HCT116 (cell line): ENCODE data around the gene ZPR1. TPM values are rescaled to one million over a fixed set of nuclear protein-coding genes. Genes with fewer than 3 reads are reported as not detected.

Experiments used
- ATAC-seq: fragments of 200-7000 bp; cut with Tn5 transposase; 2 replicates; pipeline ENCODE4 v1.9.1; 2020; ENCODE audit warnings: mild to moderate bottlenecking, moderate library complexity
- BruUV-seq: library from RNA; stranded (reverse); fragments of 400-500 nt; replicated peaks from 2 replicates; lab custom pipeline; 2021; lab: Mats Ljungman, UMichigan
- CTCF ChIA-PET: fragments of 300-600 bp; sonication (Branson Sonifier 250); formaldehyde crosslinking; loops from one replicate; lab custom pipeline; 2021; ENCODE audit warnings: antibody characterized with exemption; lab: Charles Lee
- POLR2A ChIA-PET: fragments of 300-600, 350-600 bp; sonication (Branson Sonifier 250); formaldehyde crosslinking; loops from one replicate; lab custom pipeline; 2021; ENCODE audit warnings: antibody characterized with exemption; lab: Charles Lee
- RAD21 ChIA-PET, 2 experiments: fragments of 300-600 bp; sonication (Branson Sonifier 250); formaldehyde crosslinking; loops; one replicate each; lab custom pipeline; 2023; ENCODE audit warnings: low total read pairs in 2 of 2; ENCODE audit not compliant: uncharacterized antibody in 2 of 2, unreplicated experiment in 2 of 2, low non-redundant PET in 1 of 2; lab: Charles Lee
- DNase-seq: peaks from one replicate; pipeline ENCODE4 v3.0.0-alpha.2; 2010; ENCODE audit warnings: low read depth, low spot score
- H2AFZ ChIP-seq: fragments of 200-600 bp; shearing (Covaris generic), sonication (generic); 2 replicates; pipeline ENCODE4 v1.6.1; 2017; ENCODE audit warnings: low read depth, mixed run types, mixed read lengths, antibody characterized with exemption, low read length; ENCODE audit not compliant: poor library complexity, severe bottlenecking
- H3K27ac ChIP-seq: 2 replicates; pipeline ENCODE4 v1.5.1; 2012; ENCODE audit warnings: low read depth, low read length
- H3K27me3 ChIP-seq: fragments of 200-600 bp; sonication (generic); 2 replicates; pipeline ENCODE4 v1.6.1; 2016; ENCODE audit warnings: mixed run types, low read length, mixed read lengths; ENCODE audit not compliant: insufficient read depth
- H3K36me3 ChIP-seq, 2 experiments: fragments of 200-500 bp in 1 of 2; fragments of 200-600 bp in 1 of 2; sonication (Bioruptor generic) in 1 of 2; sonication (generic) in 1 of 2; 2 replicates each; pipeline versions ENCODE4 v1.5.1 to v1.6.1; 2014 to 2016; ENCODE audit warnings: low read length in 2 of 2, inconsistent platforms in 1 of 2, mixed read lengths in 1 of 2, mixed run types in 1 of 2; ENCODE audit not compliant: insufficient read depth in 2 of 2, control insufficient read depth in 1 of 2
- H3K4me1 ChIP-seq, 2 experiments: fragments of 200-600 bp in 1 of 2; sonication (generic) in 1 of 2; 2 replicates each; pipeline versions ENCODE4 v1.5.1 to v1.6.1; 2012 to 2017; ENCODE audit warnings: low read length in 2 of 2, inconsistent platforms in 1 of 2, mild to moderate bottlenecking in 1 of 2, mixed read lengths in 1 of 2, mixed run types in 1 of 2, moderate library complexity in 1 of 2; ENCODE audit not compliant: insufficient read depth in 2 of 2, control insufficient read depth in 1 of 2
- H3K4me2 ChIP-seq: fragments of 200-600 bp; sonication (generic); 2 replicates; pipeline ENCODE4 v1.6.1; 2017; ENCODE audit warnings: mixed run types, low read length, mixed read lengths
- H3K4me3 ChIP-seq, 2 experiments: fragments of 200-600 bp in 1 of 2; sonication (generic) in 1 of 2; replicated peaks in 1 of 2; 2 replicates each; pipeline ENCODE4 v1.5.1; 2011 to 2016; ENCODE audit warnings: low read length in 2 of 2, control low read depth in 1 of 2, low read depth in 1 of 2, mild to moderate bottlenecking in 1 of 2, mixed read lengths in 1 of 2, mixed run types in 1 of 2
- H3K79me2 ChIP-seq: fragments of 200-600 bp; sonication (generic); 2 replicates; pipeline ENCODE4 v1.6.1; 2017; ENCODE audit warnings: mild to moderate bottlenecking, mixed run types, low read length, moderate library complexity, mixed read lengths; ENCODE audit not compliant: insufficient read depth
- H3K9ac ChIP-seq: fragments of 200-600 bp; sonication (generic); 2 replicates; pipeline ENCODE4 v1.6.1; 2016; ENCODE audit warnings: low read length, mixed read lengths
- H3K9me2 ChIP-seq: fragments of 200-600 bp; sonication (generic), shearing (Covaris generic); 2 replicates; pipeline ENCODE4 v1.6.1; 2017; ENCODE audit warnings: mixed run types, mild to moderate bottlenecking, moderate library complexity; ENCODE audit not compliant: insufficient read depth
- H3K9me3 ChIP-seq, 2 experiments: fragments of 200-500 bp in 1 of 2; fragments of 200-600 bp in 1 of 2; sonication (Bioruptor generic) in 1 of 2; sonication (generic) in 1 of 2; 2 replicates each; pipeline ENCODE4 v1.6.1; 2014 to 2017; ENCODE audit warnings: low read length in 2 of 2, mixed read lengths in 2 of 2, inconsistent platforms in 1 of 2, low read depth in 1 of 2, mild to moderate bottlenecking in 1 of 2, mixed run types in 1 of 2, moderate library complexity in 1 of 2; ENCODE audit not compliant: control insufficient read depth in 1 of 2, insufficient read depth in 1 of 2
- H4K20me1 ChIP-seq: fragments of 200-600 bp; sonication (generic), shearing (Covaris generic); 2 replicates; pipeline ENCODE4 v1.6.1; 2017; ENCODE audit warnings: mixed run types, mild to moderate bottlenecking, moderate library complexity; ENCODE audit not compliant: insufficient read depth
- CBX3 ChIP-seq: IDR thresholded peaks from 2 replicates; pipeline ENCODE4 v1.6.1; 2012; ENCODE audit warnings: low read depth
- CTCF ChIP-seq, 3 experiments: fragments of 200-600 bp in 1 of 3; sonication (generic) in 1 of 3; IDR thresholded peaks in 2 of 3; conservative IDR thresholded peaks in 1 of 3; 2 replicates each; pipeline ENCODE4 v1.5.1; 2012 to 2017; ENCODE audit warnings: low read depth in 2 of 3, low read length in 2 of 3, antibody characterized with exemption in 1 of 3, borderline replicate concordance in 1 of 3, control low read depth in 1 of 3, mild to moderate bottlenecking in 1 of 3, mixed read lengths in 1 of 3, mixed run types in 1 of 3, moderate library complexity in 1 of 3; ENCODE audit not compliant: insufficient read depth in 1 of 3
- ELF1 ChIP-seq: IDR thresholded peaks from 2 replicates; pipeline ENCODE4 v1.6.1; 2012; ENCODE audit warnings: low read depth, borderline replicate concordance
- MAX ChIP-seq: IDR thresholded peaks from 2 replicates; pipeline ENCODE4 v1.6.1; 2012
- POLR2AphosphoS5 ChIP-seq: IDR thresholded peaks from 2 replicates; pipeline ENCODE4 v1.6.1; 2011; ENCODE audit warnings: mild to moderate bottlenecking, low read depth, low read length, moderate library complexity
- RAD21 ChIP-seq: IDR thresholded peaks from 2 replicates; pipeline ENCODE4 v1.6.1; 2012; ENCODE audit warnings: low read depth, mild to moderate bottlenecking
- SIN3A ChIP-seq: IDR thresholded peaks from 2 replicates; pipeline ENCODE4 v1.6.1; 2012; ENCODE audit warnings: low read depth
- SRF ChIP-seq: IDR thresholded peaks from 2 replicates; pipeline ENCODE4 v1.6.1; 2012; ENCODE audit warnings: low read depth
- ZFX ChIP-seq: fragments of 450-650 bp; IDR thresholded peaks from 2 replicates; pipeline ENCODE4 v1.6.1; 2017
- intact Hi-C: fragments of 100-400 bp; cut with micrococcal nuclease; formaldehyde crosslinking; loops from 2 replicates; pipeline ENCODE4 v1.10.0; 2022
- total RNA-seq: library from RNA; stranded (reverse); gene quantifications from one replicate; pipeline ENCODE4 v1.2.1, GENCODE V29; 2021; ENCODE audit not compliant: unreplicated experiment

Gene ZPR1
- total RNA-seq, 1 experiment from 2014 or later = 56.3 TPM

- H2AFZ ChIP-seq = peak overlapping the region; percentile 77
- ChIA-PET CTCF (interaction anchor here (0.8 to 2.9 kb wide), 16 partner anchors 9 to 391 kb away, joined by 3 to 58 read pairs (median 4); partner anchors contain the start of genes APOA5, SIDT2 and ZPR1), RAD21 (interaction anchor here (0.9 to 1.6 kb wide), 8 partner anchors 42 to 391 kb away, joined by 3 to 14 read pairs (median 4); partner anchors contain the start of gene APOA5 (in 2 of the 2)), POLR2A (interaction anchor here (1.2 kb wide), 1 partner anchor 44 kb away, joined by 9 read pairs; the partner anchor contains the start of gene APOA5)
- no peaks in the 10 kb centered on the region for H3K27me3 ChIP-seq
- ATAC-seq = peak; percentile 95
- peak overlapping the region; percentile 26 to 42 for H3K4me3 ChIP-seq
- H3K79me2 ChIP-seq = no peaks in the 10 kb centered on the region
- H3K27ac ChIP-seq = peak overlapping the region; percentile 40; the same call in 1 of the 2 replicates
- DNase-seq = peak; percentile 88
- H3K9me3 ChIP-seq = no peaks in the 10 kb centered on the region
- no TSS peak for BruUV-seq
- peak overlapping the region; percentile 75 for H3K4me2 ChIP-seq
- H4K20me1 ChIP-seq = no peaks in the 10 kb centered on the region
- H3K4me1 ChIP-seq = peaks cover 8 to 15% of the 10 kb centered on the region in 2 experiments
- TF ChIP-seq ELF1 = no peak
- peak; percentile 77 for TF ChIP-seq RAD21
- peak; percentile 70 for TF ChIP-seq POLR2AphosphoS5
- no peak for TF ChIP-seq SRF
- TF ChIP-seq CBX3 = peak; percentile 96; the same call in 1 of the 2 replicates
- peak; percentile 94 for TF ChIP-seq MAX
- TF ChIP-seq CTCF (IDR thresholded peaks at IDR 0.05 in 2 of 3, conservative IDR thresholded peaks at IDR 0.05 in 1 of 3; ENCODE audit: borderline replicate concordance in 1 of 3, insufficient read depth in 1 of 3, low read depth in 2 of 3, low read length in 2 of 3) = peak; percentile 67 to 85 (median 70)
- TF ChIP-seq ZFX = peak; percentile 48; the same call in 1 of the 2 replicates
- TF ChIP-seq SIN3A = no peak
- intact Hi-C loops = loop anchor here (1.0 kb wide), 1 partner anchor 45 kb away; the partner anchor contains the start of gene APOA5
- peak overlapping the region; percentile 52 for H3K9ac ChIP-seq
- no peaks in the 10 kb centered on the region for H3K9me2 ChIP-seq
- H3K36me3 ChIP-seq = no peaks in the 10 kb centered on the region
Measured at GRCh38 chr11:116835791-116836631, 48.2 kb upstream of the ZPR1 start.
